Fibroblast of mammary gland (primary cell): ENCODE results near the gene EPHB6.
A peak's percentile ranks its signal among the peaks of the same experiment; 100 is the strongest.

Experiments
- DNase-seq: peaks from one replicate; pipeline ENCODE4 v3.0.0-alpha.2; 2010; ENCODE audit warnings: low read depth
- H3K4me3 ChIP-seq: 2 replicates; pipeline ENCODE4 v1.5.1; 2011; ENCODE audit warnings: low read depth, mild to moderate bottlenecking, low read length, moderate library complexity; ENCODE audit not compliant: control insufficient read depth
- CTCF ChIP-seq: conservative IDR thresholded peaks from 2 replicates; pipeline ENCODE4 v1.5.1; 2011; ENCODE audit warnings: low read depth, low read length, inconsistent platforms; ENCODE audit not compliant: control insufficient read depth, insufficient read depth

EPHB6 gene

GRCh38 chr7:142872106-142872675, 17.3 kb downstream of the EPHB6 start:
- DNase-seq, result no peak

GRCh38 chr7:142873281-142873784, 18.5 kb downstream of the EPHB6 start:
- no peak overlapping the region for H3K4me3 ChIP-seq
- TF ChIP-seq CTCF, result peak; percentile 54
- peak; percentile 11 for DNase-seq

More at GRCh38 chr7:142872106-142872675, 17.3 kb downstream of the EPHB6 start:
- no peak for TF ChIP-seq CTCF
- H3K4me3 ChIP-seq, result no peak overlapping the region

GRCh38 chr7:142873871-142874270, 19.0 kb downstream of the EPHB6 start:
- H3K4me3 ChIP-seq, result no peak overlapping the region
- DNase-seq, result no peak
- TF ChIP-seq CTCF, result no peak

GRCh38 chr7:142874409-142874808, 19.5 kb downstream of the EPHB6 start:
- H3K4me3 ChIP-seq, result no peak overlapping the region
- TF ChIP-seq CTCF, result no peak
- no peak for DNase-seq

- H3K4me3 ChIP-seq, result no peak overlapping the region
- TF ChIP-seq CTCF, result no peak
- no peak for DNase-seq
These were observed 20.0 kb downstream of the EPHB6 start for GRCh38 chr7:142874837-142875236.

- DNase-seq, result no peak
- no peak overlapping the region for H3K4me3 ChIP-seq
- TF ChIP-seq CTCF, result no peak
These were observed 20.6 kb downstream of the EPHB6 start for GRCh38 chr7:142875456-142875855.
